Measurements from ENCODE around the gene NIPBL. TPM values are rescaled to one million over a fixed set of nuclear protein-coding genes. Genes with fewer than 3 reads are reported as not detected.
A peak's percentile ranks its signal among the peaks of the same experiment; 100 is the strongest.
"Not testable (repeated sequence)": the region's sequence is repeated elsewhere in the genome, so short reads cannot be mapped to it uniquely, and the experiment has no call there.

Gene NIPBL
- total RNA-seq, 2 donors from 2014 or later: 56.8 to 71.2 TPM

DNA sequence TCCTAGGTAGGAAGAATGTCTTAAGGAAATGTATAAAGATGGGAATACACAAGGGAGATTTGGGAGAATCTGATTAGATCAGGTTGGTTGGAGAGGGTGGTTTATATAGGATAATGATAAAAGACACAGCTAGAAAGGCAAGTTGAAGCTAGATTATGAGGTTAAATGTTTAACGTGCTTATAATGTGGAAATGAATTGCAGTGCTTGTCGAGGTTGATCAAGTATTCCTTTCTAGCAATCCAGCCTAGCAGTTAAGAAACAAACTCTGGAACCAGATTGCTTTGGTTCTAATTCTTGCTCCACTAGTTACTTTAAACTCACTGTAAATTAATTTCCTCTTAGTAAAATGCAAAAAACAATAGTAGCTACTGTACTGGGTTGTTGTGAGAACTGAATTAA, 76.5 kb downstream of the NIPBL start:
- H3K27me3 Mint-ChIP-seq: no peaks in the 10 kb centered on the region
- no peak for ATAC-seq
- H3K27ac Mint-ChIP-seq: no peak overlapping the region
- H3K4me1 Mint-ChIP-seq (ENCODE audit: low read depth in 2 of 2): peaks cover 26 to 37% of the 10 kb centered on the region in 2 donors
- DNase-seq (ENCODE audit: low spot score): no peak
- H3K4me3 Mint-ChIP-seq: no peak overlapping the region
- H3K36me3 Mint-ChIP-seq: peaks cover 4% of the 10 kb centered on the region
- no peaks in the 10 kb centered on the region for H3K9me3 Mint-ChIP-seq

DNA sequence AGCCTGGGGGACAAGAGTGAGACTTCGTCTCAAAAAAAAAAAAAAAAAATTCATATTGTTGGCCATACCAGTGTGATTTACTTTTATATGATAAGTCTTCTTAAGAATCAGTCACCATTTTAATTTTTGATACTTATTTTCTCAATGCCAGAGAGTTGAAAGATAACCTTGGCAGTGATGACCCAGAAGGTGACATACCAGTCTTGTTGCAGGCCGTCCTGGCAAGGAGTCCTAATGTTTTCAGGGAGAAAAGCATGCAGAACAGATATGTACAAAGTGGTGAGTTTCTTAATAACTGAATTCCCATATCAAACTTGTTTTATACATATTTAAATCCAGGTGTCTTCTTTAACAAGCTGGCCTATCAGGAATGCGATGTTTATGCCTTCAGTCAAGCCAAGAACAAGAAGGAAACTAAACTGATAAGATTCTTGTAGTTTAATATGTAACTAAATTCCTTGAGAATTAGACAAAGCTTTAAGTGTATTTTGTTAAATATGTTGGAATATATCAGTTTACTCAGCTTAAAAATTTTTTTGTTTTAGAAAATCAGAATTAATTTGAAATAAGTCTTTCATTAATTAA, 81.5 kb downstream of the NIPBL start:
- Mint-ChIP-seq H3K4me1 (ENCODE audit: low read depth in 2 of 2) (peaks cover 6 to 7% of the 10 kb centered on the region in 2 donors), H3K27me3 (no peaks in the 10 kb centered on the region), H3K36me3 (peaks cover 4% of the 10 kb centered on the region), H3K27ac (no peak overlapping the region), H3K9me3 (no peaks in the 10 kb centered on the region), H3K4me3 (no peak overlapping the region)
- no peak for DNase-seq (ENCODE audit: low spot score)
- no peak for ATAC-seq

DNA sequence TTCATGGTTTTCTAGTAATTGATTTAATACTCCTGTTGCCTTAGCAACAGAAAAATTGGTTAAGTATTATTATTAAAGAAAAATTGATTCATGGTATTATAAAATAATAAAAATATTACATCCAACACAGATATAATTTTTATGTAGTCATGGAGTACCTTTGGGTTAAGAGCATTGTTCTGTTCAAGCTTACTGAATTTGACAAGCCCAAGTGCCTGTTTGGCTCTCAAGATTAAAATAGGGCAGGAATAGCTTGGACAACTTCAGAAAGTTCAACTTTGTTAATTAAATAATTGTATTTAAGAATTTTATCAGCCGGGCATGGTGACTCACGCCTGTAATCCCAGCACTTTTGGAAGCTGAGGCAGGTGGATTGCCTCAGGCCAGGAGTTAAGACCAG, 82.0 kb downstream of the NIPBL start:
- Mint-ChIP-seq H3K27ac (no peak overlapping the region), H3K9me3 (no peaks in the 10 kb centered on the region), H3K36me3 (peaks cover 4% of the 10 kb centered on the region), H3K4me3 (no peak overlapping the region), H3K27me3 (no peaks in the 10 kb centered on the region), H3K4me1 (ENCODE audit: low read depth in 2 of 2) (peaks cover 3 to 6% of the 10 kb centered on the region in 2 donors)
- ATAC-seq (no peak), DNase-seq (ENCODE audit: low spot score) (no peak)

DNA sequence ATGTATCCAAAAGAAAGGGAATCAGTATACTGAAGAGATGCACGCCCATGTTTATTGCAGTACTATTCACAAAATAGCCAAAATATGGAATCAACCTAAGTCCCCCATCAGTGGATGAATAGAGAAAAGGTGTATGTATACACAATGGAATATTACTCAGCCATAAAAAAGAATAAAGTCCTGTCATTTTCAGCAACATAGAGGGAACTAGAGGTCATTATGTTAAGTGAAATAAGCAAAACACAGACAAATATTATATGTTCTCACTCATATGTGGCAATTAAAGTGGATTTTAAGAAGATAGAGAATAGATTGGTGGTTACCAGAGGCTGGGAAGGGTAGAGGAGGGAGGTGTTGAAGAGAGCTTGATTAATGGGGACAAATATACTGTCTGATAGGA, 88.6 kb downstream of the NIPBL start:
- DNase-seq (ENCODE audit: low spot score) (no peak), ATAC-seq (no peak)
- Mint-ChIP-seq H3K36me3 (peaks cover 11% of the 10 kb centered on the region), H3K27me3 (no peaks in the 10 kb centered on the region), H3K4me3 (no peak overlapping the region), H3K4me1 (ENCODE audit: low read depth in 2 of 2) (peaks cover 0 to 4% of the 10 kb centered on the region in 2 donors), H3K9me3 (no peaks in the 10 kb centered on the region), H3K27ac (no peak overlapping the region)

DNA sequence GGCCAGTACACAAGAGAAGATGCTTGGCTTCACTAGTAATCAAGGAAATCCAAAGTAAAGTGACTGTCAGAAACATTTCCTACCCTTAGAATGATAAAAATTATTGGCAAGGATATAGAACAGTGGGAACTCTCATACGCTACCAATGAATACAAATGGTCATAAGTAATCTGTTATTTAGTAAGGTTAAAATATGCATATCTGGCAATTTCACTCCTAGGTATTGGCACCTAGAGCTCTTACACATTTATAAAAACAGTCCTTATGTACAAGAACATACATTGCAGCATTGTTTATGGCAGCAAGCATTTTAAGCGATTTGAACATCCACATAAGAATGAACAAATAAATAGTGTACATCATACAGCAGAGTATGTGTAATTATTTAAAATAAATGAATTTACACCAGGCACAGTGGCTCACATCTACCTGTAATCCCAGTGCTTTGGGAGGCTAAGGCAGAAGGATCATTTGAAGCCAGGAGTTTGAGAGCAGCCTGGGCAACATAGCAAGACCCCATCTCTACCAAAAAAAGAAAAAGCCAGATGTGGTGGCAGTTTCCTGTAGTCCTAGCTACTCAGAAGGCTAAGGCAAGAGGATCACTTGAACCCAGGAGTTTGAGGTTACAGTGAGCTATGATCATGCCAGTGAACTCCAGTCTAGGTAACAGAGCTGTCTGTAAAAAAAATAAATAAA, 93.3 kb downstream of the NIPBL start:
- Mint-ChIP-seq H3K4me3 (no peak overlapping the region), H3K4me1 (ENCODE audit: low read depth in 2 of 2) (peaks cover 0 to 4% of the 10 kb centered on the region in 2 donors), H3K27ac (peak overlapping the region in 1 of 2 donors; percentile 68), H3K27me3 (no peaks in the 10 kb centered on the region), H3K36me3 (peaks cover 15% of the 10 kb centered on the region), H3K9me3 (no peaks in the 10 kb centered on the region)
- DNase-seq (ENCODE audit: low spot score) (no peak), ATAC-seq (no peak)

DNA sequence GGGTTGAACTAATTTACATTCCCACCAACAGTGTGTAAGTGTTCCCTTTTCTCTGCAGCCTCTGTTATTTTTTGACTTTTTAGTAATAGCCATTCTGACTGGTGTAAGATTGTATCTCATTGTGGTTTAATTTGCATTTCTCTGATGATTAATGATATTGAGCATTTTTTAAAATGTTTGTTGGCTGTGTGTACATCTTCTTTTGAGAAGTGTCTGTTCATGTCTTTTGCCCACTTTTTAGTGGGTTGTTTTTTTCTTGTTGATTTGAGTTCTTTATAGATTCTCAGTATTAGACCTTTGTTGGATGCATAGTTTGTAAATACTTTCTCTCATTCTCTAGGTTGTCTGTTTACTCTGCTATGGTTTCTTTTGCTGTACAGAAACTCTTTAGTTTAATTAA, 101.6 kb downstream of the NIPBL start:
- H3K36me3 Mint-ChIP-seq: peaks cover 33% of the 10 kb centered on the region
- no peak for DNase-seq (ENCODE audit: low spot score)
- H3K27ac Mint-ChIP-seq: peak overlapping the region in 1 of 2 donors; percentile 40
- H3K4me3 Mint-ChIP-seq: no peak overlapping the region
- H3K27me3 Mint-ChIP-seq: no peaks in the 10 kb centered on the region
- H3K9me3 Mint-ChIP-seq: peaks cover 2% of the 10 kb centered on the region
- H3K4me1 Mint-ChIP-seq (ENCODE audit: low read depth in 2 of 2): peaks cover 21 to 32% of the 10 kb centered on the region in 2 donors
- ATAC-seq: no peak

DNA sequence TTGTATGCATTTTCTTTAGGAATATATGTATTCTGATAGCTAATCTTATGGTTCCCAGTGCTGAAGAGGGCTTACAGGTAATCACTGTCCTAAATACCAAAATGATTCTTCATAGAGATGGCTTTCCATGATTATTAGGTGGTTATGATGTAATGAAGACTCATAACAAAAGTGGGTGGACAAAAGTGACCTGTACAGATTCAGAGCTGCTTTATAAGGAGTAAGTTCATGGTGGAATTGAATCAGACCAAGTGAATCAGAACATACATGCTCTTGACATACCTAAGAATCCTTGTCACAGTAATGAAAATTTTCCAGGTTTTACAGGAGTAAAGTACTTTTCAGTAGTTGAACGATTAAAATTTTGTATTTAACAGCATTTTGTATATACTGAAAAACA, 105.6 kb downstream of the NIPBL start:
- Mint-ChIP-seq H3K36me3 (peaks cover 36% of the 10 kb centered on the region), H3K27ac (no peak overlapping the region), H3K27me3 (no peaks in the 10 kb centered on the region), H3K4me3 (no peak overlapping the region), H3K4me1 (ENCODE audit: low read depth in 2 of 2) (peaks cover 32 to 35% of the 10 kb centered on the region in 2 donors), H3K9me3 (peaks cover 2% of the 10 kb centered on the region)
- no peak for DNase-seq (ENCODE audit: low spot score)
- no peak for ATAC-seq

DNA sequence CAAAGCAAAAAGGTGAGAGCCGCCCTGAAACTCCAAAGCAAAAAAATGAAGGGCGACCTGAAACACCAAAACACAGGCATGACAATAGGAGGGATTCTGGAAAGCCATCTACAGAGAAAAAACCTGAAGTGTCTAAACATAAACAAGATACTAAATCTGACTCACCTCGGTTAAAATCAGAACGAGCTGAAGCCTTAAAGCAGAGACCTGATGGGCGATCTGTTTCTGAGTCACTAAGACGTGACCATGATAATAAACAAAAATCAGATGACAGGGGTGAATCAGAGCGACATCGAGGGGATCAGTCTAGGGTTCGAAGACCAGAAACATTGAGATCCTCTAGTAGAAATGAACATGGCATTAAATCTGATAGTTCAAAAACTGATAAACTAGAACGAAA, 108.8 kb downstream of the NIPBL start:
- Mint-ChIP-seq H3K4me1 (ENCODE audit: low read depth in 2 of 2) (peaks cover 21 to 25% of the 10 kb centered on the region in 2 donors), H3K9me3 (no peaks in the 10 kb centered on the region), H3K27ac (peak overlapping the region in 1 of 2 donors; percentile 5), H3K36me3 (peaks cover 15% of the 10 kb centered on the region), H3K4me3 (no peak overlapping the region), H3K27me3 (no peaks in the 10 kb centered on the region)
- no peak for DNase-seq (ENCODE audit: low spot score)
- no peak for ATAC-seq

DNA sequence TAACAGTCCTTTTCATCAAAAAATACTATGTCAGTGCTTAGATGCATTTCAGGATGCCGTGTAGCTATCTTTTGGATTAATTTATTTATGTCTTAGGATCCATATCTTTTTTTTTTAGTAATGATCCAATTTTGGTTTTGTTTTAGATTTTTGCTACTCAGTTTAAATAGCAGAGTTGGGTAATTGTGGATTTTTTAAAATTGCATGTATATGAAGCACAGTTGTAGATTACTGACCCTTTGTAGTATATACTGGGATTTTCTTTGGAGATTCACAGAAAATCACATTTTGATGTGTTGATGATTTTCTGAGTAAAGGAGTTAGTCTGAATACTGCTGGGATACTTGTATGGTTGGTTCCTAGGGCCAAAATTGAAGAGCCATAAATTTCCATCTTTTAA, 111.8 kb downstream of the NIPBL start:
- Mint-ChIP-seq H3K9me3 (no peaks in the 10 kb centered on the region), H3K27ac (no peak overlapping the region), H3K4me1 (ENCODE audit: low read depth in 2 of 2) (peaks cover 28 to 33% of the 10 kb centered on the region in 2 donors), H3K36me3 (peaks cover 15% of the 10 kb centered on the region), H3K4me3 (no peak overlapping the region), H3K27me3 (no peaks in the 10 kb centered on the region)
- DNase-seq (ENCODE audit: low spot score) (no peak), ATAC-seq (no peak)

DNA sequence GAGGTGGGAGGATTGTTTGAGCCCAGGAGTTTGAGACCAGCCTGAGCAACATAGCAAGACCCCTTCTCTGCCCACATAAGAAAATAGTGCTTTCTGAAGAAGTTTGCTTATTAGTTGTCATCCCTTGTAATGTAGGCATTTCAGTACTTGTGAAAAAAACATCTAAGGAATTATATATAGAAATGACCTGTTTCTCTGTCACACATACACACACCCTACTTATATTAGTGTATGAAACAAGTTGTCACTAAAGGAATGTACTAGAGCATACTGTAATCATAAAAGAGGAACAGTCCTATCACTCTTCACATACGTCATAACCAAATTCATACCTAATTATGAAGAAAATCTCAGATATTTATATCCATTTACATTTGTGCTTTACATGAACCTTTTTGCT, 122.0 kb downstream of the NIPBL start:
- no peak overlapping the region for H3K4me3 Mint-ChIP-seq
- peaks cover under 1 to 3% of the 10 kb centered on the region in 2 donors for H3K4me1 Mint-ChIP-seq (ENCODE audit: low read depth in 2 of 2)
- peak in 1 of 2 donors; percentile 48 for ATAC-seq
- H3K9me3 Mint-ChIP-seq: no peaks in the 10 kb centered on the region
- H3K36me3 Mint-ChIP-seq: no peaks in the 10 kb centered on the region
- no peak for DNase-seq (ENCODE audit: low spot score)
- no peak overlapping the region for H3K27ac Mint-ChIP-seq
- H3K27me3 Mint-ChIP-seq: no peaks in the 10 kb centered on the region

DNA sequence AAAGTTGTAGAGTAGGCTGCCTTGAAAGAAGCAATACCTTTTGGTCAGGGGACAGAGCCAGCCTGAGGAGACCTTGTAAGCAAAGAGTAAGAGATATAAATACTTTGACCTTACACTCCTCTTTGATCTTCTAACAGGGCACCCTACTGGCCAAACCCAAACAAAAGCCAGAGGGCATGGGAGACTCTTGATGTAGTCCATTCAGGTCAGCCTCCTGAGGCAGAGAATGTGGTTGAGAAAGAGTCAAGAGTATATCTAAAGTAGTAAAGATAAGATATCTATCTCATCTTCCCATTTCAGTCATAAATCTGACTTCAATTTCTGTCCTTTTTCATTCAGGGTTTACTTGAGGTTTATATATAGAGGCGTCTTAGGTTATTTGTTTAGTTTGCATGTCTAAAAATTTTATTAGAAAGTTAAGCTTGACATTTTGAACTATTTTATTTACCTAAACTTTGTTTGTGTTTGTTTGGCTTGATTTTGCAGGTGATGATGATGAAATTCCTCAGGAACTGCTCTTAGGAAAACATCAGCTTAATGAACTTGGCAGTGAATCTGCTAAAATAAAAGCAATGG, 125.7 kb downstream of the NIPBL start:
- DNase-seq (ENCODE audit: low spot score) (no peak), ATAC-seq (no peak)
- peak overlapping the region in 1 of 2 donors; percentile 9 for H3K27ac Mint-ChIP-seq

DNA sequence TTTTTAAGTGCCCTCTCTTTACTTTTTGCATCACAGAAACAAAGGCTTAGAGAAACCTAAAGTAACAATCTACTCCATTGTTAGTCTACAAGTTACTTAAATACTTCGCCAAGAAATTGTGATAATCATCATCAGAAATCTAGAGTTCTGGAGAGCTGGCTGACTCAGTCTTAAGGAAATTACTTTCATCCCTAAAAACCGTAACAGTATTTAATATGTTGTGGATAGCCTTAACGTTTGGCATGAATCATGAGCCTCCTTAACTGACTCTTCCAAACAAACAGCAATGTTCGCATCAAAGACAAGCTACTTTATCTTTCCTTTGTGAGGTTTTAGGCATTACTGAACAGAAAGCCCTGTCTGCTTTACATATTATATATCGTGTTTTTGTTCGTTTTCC, 128.7 kb downstream of the NIPBL start:
- ATAC-seq (no peak), DNase-seq (ENCODE audit: low spot score) (no peak)
- Mint-ChIP-seq H3K27ac (no peak overlapping the region), H3K4me1 (ENCODE audit: low read depth in 2 of 2) (no peaks in the 10 kb centered on the region), H3K36me3 (peaks cover 5% of the 10 kb centered on the region), H3K4me3 (no peak overlapping the region), H3K9me3 (no peaks in the 10 kb centered on the region), H3K27me3 (no peaks in the 10 kb centered on the region)

More for the DNA sequence above, 125.7 kb downstream of the NIPBL start:
- H3K4me3 Mint-ChIP-seq: no peak overlapping the region
- H3K4me1 Mint-ChIP-seq (ENCODE audit: low read depth in 2 of 2): no peaks in the 10 kb centered on the region
- H3K9me3 Mint-ChIP-seq: no peaks in the 10 kb centered on the region
- H3K36me3 Mint-ChIP-seq: no peaks in the 10 kb centered on the region
- no peaks in the 10 kb centered on the region for H3K27me3 Mint-ChIP-seq

DNA sequence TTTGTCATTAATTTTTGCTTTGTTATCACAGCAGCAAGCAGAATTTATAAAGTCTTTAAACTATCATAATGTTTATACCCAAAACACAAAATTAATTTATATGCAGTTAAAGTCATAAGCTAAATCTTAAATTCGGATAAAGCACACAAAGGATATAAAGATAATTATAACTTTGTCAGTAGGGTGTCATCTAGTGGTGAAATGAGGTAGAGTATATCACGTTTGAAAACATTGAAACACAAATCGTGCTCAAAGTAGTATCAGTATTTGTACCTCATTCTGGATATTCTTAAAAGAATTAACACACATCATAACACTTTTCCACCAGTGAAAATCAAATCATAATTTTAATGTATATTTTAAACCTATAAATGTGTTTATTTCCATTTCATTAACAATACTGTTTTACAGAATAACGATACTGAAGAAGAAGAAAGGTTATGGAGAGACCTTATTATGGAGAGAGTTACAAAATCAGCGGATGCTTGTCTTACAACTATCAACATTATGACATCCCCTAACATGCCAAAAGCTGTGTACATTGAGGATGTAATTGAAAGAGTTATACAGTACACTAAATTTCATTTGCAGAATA, 129.5 kb downstream of the NIPBL start:
- ATAC-seq (no peak), DNase-seq (ENCODE audit: low spot score) (no peak)
- H3K27me3 Mint-ChIP-seq: no peaks in the 10 kb centered on the region
- no peaks in the 10 kb centered on the region for H3K9me3 Mint-ChIP-seq
- peaks cover 5% of the 10 kb centered on the region for H3K36me3 Mint-ChIP-seq
- no peaks in the 10 kb centered on the region for H3K4me1 Mint-ChIP-seq (ENCODE audit: low read depth in 2 of 2)
- no peak overlapping the region for H3K4me3 Mint-ChIP-seq
- no peak overlapping the region for H3K27ac Mint-ChIP-seq

DNA sequence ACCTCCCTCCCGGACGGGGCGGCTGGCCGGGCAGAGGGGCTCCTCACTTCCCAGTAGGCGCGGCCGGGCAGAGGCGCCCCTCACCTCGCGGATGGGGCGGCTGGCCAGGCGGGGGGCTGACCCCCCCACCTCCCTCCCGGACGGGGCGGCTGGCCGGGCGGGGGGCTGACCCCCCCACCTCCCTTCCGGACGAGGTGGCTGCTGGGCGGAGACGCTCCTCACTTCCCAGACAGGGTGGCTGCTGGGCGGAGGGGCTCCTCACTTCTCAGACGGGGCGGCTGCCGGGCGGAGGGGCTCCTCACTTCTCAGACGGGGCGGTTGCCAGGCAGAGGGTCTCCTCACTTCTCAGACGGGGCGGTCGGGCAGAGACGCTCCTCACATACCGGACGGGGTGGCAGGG, 136.6 kb downstream of the NIPBL start:
- H3K4me3 Mint-ChIP-seq; H3K27ac Mint-ChIP-seq; H3K27me3 Mint-ChIP-seq; H3K4me1 Mint-ChIP-seq (ENCODE audit: low read depth in 2 of 2); H3K36me3 Mint-ChIP-seq; ATAC-seq; DNase-seq (ENCODE audit: low spot score); H3K9me3 Mint-ChIP-seq: not testable (repeated sequence)

Measured in natural killer cell treated with Interleukin-12 subunit alpha and Interleukin-12 subunit beta and Interleukin-15 and Interleukin-18, amount 100 ng/mL, for 72 hours (primary cell).